Mononuclear cell (primary cell): Measurements from ENCODE around the gene MIAT. TPM values are rescaled to one million over a fixed set of nuclear protein-coding genes. Genes with fewer than 3 reads are reported as not detected.

Experiments
- H3K27me3 ChIP-seq: 2 replicates; pipeline ENCODE4 v1.6.0; 2011; ENCODE audit warnings: low read length, control low read depth; ENCODE audit not compliant: insufficient read depth
- H3K4me1 ChIP-seq: 2 replicates; pipeline ENCODE4 v1.5.1; 2011; ENCODE audit warnings: mild to moderate bottlenecking, low read length, control low read depth; ENCODE audit not compliant: insufficient read depth
- H3K4me3 ChIP-seq: 2 replicates; pipeline ENCODE4 v1.5.1; 2011; ENCODE audit warnings: mild to moderate bottlenecking, low read length, moderate library complexity
- H3K9me3 ChIP-seq: 2 replicates; pipeline ENCODE4 v1.5.1; 2011; ENCODE audit warnings: low read depth, mild to moderate bottlenecking, control low read depth, low read length
- total RNA-seq: library from RNA; depleted of rRNA; stranded (reverse); fragments of >200 nt; gene quantifications from one replicate; pipeline ENCODE4 v1.2.3, GENCODE V29; 2012

MIAT gene
- total RNA-seq, 1 donor, result 15.8 TPM

DNA sequence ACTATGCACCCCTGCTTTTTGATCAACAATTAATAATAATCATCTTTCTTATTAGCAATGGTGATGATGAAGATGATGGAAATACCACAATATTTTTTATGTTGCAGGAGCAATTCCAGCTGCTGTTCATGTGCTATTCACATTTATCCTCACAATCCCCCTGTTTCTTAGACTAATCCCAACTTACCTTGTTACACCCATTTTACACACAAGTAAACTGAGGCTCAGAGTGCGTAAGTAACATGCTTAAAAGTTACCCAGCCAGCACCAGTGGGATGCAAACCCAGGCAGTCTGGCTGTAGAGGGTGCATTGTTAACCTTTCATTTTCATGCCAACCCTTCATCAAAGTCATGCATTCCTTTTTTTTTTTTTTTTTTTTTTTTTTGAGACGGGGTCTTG, 37.2 kb upstream of the MIAT start:
- no peaks in the 10 kb centered on the region for H3K27me3 ChIP-seq
- no peak overlapping the region for H3K4me3 ChIP-seq
- H3K9me3 ChIP-seq, result no peaks in the 10 kb centered on the region
- H3K4me1 ChIP-seq, result peaks cover 22% of the 10 kb centered on the region

GRCh38 chr22:26621663-26622062, 35.7 kb upstream of the MIAT start, which contains the start of gene CRYBA4:
TSS of gene CRYBA4 (plus strand) at chr22:26621963. CDS start at chr22:26622597, 634 bp downstream.
- Histone ChIP-seq H3K27me3 (no peaks in the 10 kb centered on the region), H3K4me3 (no peak within 1 kb of the TSS), H3K9me3 (no peaks in the 10 kb centered on the region), H3K4me1 (peaks cover 21% of the 10 kb centered on the region)

DNA sequence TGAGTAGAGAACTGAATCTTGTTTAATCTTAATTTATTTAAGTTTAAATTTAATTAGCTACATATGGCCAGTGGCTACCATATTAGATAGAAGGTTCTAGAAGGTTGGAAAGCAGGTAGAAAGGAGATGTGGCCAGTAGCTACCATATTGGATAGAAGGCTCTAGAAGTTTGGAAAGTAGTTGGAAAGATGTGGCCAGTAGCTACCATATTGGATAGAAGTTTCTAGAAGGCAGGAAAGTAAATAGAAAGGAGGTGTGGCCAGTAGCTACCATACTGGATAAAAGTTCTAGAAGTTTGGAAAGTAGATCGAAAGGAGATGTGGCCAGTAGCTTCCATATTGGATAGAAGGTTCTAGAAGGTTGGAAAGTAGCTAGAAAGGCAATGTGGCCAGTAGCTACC, 33.4 kb upstream of the MIAT start:
- Histone ChIP-seq H3K27me3 (no peaks in the 10 kb centered on the region), H3K4me1 (peaks cover 5% of the 10 kb centered on the region), H3K9me3 (no peaks in the 10 kb centered on the region), H3K4me3 (no peak overlapping the region)

DNA sequence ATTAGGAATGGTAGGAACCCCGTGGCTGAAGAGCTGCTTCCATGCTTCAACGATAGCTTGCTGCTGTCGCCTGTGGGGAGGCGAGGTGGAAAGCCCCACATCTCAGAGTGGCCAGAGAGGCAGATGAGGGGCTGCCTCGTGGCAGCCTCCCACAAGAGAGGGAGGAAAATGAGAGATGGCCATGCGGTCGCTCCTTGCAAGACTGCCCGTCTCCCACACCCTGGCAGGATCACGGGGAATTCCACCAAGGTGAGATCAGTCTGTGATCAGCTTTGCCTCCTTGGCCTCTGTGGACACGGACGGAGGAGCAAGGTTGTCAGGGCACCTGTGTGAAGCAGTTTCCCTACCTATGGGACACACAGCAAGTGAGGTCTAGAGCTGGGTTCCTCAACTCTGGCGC, 32.6 kb upstream of the MIAT start:
- Histone ChIP-seq H3K4me3 (no peak overlapping the region), H3K9me3 (no peaks in the 10 kb centered on the region), H3K4me1 (peaks cover 1% of the 10 kb centered on the region), H3K27me3 (no peaks in the 10 kb centered on the region)

GRCh38 chr22:26629988-26630761, 27.2 kb upstream of the MIAT start:
- no peak overlapping the region for H3K4me3 ChIP-seq
- H3K27me3 ChIP-seq, result no peaks in the 10 kb centered on the region
- H3K9me3 ChIP-seq, result no peaks in the 10 kb centered on the region
- H3K4me1 ChIP-seq, result no peaks in the 10 kb centered on the region

GRCh38 chr22:26631282-26631681, 26.1 kb upstream of the MIAT start:
- Histone ChIP-seq H3K9me3 (no peaks in the 10 kb centered on the region), H3K27me3 (no peaks in the 10 kb centered on the region), H3K4me3 (no peak overlapping the region), H3K4me1 (no peaks in the 10 kb centered on the region)

DNA sequence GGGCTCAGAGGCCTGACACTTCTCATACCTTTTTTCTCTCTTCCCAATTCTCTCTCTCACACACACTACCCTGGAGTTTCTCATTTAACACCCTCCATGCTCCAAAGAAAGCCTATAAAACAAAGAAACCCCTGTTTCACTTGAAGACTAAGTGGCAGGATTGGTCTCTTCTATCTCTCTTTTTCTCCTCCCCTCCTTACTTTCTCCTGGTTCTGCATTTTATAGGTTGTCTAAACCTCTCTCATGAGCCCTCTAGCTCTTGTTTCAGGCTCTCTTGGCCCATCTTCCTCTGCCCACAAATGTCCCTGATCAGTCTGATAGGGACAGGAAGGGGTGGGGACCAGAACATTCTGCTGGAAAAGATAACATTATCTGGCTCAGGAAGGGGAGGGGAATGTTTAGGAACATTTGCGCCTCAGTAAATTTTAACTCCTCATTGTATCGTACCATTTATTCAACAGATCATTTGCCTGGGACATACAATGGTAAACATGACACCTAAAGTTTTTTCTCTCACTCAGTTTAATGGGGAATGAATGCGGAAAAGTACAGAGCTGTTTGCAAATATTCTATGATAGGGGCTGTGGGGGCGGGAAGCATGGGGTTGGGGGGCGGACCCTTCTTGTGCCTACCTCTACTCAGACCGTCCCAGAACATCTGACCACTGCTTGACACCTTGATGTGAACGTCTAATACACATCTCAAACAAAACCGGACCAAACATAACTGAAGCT, 24.8 kb upstream of the MIAT start:
- no peak overlapping the region for H3K4me3 ChIP-seq
- no peaks in the 10 kb centered on the region for H3K4me1 ChIP-seq
- no peaks in the 10 kb centered on the region for H3K27me3 ChIP-seq
- no peaks in the 10 kb centered on the region for H3K9me3 ChIP-seq

DNA sequence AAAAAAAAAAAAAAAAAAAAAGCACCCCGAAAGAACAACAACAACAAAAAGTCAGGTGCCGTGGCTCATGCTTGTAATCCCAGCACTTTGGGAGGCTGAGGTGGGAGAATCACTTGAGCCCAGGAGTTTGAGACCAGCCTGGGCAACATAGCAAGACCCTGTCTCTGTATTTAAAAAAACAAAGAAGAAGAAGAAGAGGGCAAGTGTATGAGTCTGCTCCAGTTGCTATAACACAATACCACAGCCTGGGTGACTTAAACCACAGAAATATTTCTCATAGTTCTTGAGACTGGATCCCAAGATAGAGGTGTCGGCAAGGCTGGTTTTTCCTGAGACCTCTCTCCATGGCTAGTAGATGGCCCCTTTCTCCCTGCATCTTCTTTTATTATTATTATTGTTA, 23.2 kb upstream of the MIAT start:
- Histone ChIP-seq H3K4me1 (no peaks in the 10 kb centered on the region), H3K27me3 (no peaks in the 10 kb centered on the region), H3K4me3 (no peak overlapping the region), H3K9me3 (no peaks in the 10 kb centered on the region)

GRCh38 chr22:26635117-26635516, 22.3 kb upstream of the MIAT start:
- no peak overlapping the region for H3K4me3 ChIP-seq
- no peaks in the 10 kb centered on the region for H3K27me3 ChIP-seq
- no peaks in the 10 kb centered on the region for H3K9me3 ChIP-seq
- no peaks in the 10 kb centered on the region for H3K4me1 ChIP-seq

DNA sequence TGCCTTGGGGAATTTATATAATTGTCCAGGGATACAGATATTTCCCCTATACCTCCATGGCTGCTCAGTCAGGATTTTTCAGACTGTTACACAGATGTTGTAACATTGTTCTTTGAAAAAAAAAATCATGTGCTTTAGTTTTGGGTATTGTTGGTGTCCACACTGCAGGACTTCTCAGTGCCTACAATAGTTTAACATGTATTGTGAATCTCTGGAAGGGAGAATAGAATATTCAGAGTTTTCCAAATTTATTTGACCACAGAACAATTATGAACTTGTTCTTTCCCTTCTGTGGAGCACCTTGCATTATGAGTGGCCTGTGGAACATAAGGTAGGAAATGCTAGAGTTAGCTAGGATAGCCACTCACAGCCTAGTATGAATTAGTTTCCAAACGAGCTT, 21.1 kb upstream of the MIAT start:
- no peak overlapping the region for H3K4me3 ChIP-seq
- no peaks in the 10 kb centered on the region for H3K4me1 ChIP-seq
- no peaks in the 10 kb centered on the region for H3K9me3 ChIP-seq
- H3K27me3 ChIP-seq, result no peaks in the 10 kb centered on the region

DNA sequence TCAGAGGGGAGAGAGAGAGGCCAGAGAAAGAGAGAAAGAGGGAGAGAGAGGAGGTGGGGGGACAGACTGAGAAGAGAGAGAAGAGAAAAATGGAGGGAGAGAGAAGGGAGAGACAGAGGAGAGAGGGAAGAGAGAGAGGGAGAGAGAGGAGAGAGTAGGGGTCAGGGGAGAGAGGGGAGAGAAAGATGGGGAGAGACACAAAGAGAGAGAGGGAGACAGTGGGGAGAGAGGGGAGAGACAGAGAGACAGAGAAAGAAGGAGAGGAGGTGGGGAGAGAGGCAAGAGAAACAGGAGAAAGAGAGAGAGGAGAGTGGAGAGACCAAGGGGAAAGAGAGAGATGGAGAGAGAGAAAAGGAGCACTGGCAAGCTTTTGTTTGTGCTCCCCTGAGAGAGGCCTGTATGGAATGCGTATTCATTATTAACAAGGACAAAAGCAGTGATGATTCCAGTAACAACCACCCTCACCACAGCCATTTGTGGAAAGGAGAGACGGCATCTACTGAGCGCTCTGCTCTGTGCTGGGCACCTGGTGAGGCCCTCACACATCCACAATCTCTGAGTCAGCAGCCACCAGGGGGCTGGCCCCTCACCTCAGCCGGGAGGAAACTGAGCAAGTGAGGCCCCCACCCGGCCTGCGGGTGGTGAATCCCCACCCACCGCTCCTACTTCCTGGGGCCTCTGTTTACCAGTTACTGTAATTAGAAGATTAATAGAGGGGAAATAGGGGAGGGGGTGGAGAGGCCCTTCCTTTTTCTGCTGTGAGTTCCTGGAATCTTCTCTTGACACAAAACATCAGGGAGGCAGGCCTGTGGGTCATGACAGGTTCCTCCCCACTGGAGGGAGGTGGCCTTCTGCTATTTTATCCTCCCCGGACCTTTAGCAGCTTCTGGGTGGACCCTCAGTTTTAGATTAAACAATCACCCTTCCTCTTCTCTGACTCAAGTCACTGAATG, 14.6 kb upstream of the MIAT start:
- H3K4me3 ChIP-seq, result no peak overlapping the region
- no peaks in the 10 kb centered on the region for H3K27me3 ChIP-seq
- H3K9me3 ChIP-seq, result no peaks in the 10 kb centered on the region

GRCh38 chr22:26643418-26644100, 13.8 kb upstream of the MIAT start:
- H3K4me3 ChIP-seq, result no peak overlapping the region
- H3K27me3 ChIP-seq, result no peaks in the 10 kb centered on the region
- no peaks in the 10 kb centered on the region for H3K9me3 ChIP-seq
- H3K4me1 ChIP-seq, result peaks cover 53% of the 10 kb centered on the region

More for the DNA sequence above, 14.6 kb upstream of the MIAT start:
- H3K4me1 ChIP-seq, result peaks cover 45% of the 10 kb centered on the region

DNA sequence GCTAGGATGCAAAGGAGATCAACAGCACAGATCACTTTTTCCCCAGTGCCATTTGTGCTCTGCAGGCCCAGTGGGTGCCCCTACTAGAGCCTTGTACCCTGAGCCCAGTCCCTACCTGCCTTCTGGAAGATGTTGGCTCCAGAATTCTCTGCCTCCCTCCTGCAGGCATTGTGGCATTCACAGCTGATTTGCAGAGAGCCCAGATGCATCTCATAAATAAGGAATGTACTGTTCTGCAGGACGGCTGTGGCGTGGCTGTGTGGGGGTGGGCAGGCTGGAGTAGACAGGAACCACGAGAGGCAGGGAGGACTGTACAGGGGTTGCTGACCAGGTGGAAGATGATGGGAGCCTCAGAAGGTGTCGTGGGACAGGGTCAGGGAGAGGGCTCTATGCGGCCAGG, 11.2 kb upstream of the MIAT start:
- Histone ChIP-seq H3K4me1 (peaks cover 69% of the 10 kb centered on the region), H3K27me3 (no peaks in the 10 kb centered on the region), H3K9me3 (no peaks in the 10 kb centered on the region)

DNA sequence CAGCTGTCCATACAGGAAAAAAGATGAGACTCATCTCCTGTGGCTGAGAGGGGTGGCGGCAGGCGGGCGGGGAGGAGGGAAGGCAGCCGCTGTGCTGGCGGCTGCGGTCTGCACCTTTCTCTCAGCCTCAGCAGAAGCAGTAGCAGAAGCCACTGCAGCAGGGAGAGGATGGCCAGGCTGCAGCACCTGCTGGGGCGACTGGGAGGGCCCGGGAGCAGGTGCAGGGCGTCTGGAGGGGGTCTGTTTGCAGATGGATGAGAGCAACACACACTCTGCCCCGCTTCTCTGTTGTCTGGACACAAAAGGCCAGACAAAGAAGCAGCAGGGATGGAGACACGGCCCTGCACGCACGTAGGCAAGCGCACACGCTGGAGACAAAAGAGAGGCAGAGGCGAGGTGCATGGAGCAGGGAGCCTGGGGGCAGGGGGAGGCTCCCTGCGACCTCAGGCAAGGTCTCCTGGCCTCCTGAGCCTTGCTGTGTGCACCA, 9.3 kb upstream of the MIAT start:
- H3K4me3 ChIP-seq, result no peak overlapping the region
- H3K27me3 ChIP-seq, result no peaks in the 10 kb centered on the region
- H3K9me3 ChIP-seq, result no peaks in the 10 kb centered on the region
- H3K4me1 ChIP-seq, result peaks cover 57% of the 10 kb centered on the region

More for the DNA sequence above, 11.2 kb upstream of the MIAT start:
- H3K4me3 ChIP-seq, result no peak overlapping the region
